GM21423 (cell line): ENCODE results near the gene CRACR2A.

Experiments
- ATAC-seq: cut with Tn5 transposase; IDR thresholded peaks from one replicate; pipeline ENCODE4 v1.9.1; 2021; ENCODE audit warnings: mild to moderate bottlenecking, moderate library complexity; ENCODE audit not compliant: unreplicated experiment

Gene CRACR2A

GRCh38 chr12:3685830-3686229 lies 67.1 kb downstream of the CRACR2A start:
- ATAC-seq: no peak

GRCh38 chr12:3684449-3685051 lies 68.4 kb downstream of the CRACR2A start:
- no peak for ATAC-seq

GRCh38 chr12:3683670-3684069 lies 69.2 kb downstream of the CRACR2A start:
- ATAC-seq: no peak

DNA sequence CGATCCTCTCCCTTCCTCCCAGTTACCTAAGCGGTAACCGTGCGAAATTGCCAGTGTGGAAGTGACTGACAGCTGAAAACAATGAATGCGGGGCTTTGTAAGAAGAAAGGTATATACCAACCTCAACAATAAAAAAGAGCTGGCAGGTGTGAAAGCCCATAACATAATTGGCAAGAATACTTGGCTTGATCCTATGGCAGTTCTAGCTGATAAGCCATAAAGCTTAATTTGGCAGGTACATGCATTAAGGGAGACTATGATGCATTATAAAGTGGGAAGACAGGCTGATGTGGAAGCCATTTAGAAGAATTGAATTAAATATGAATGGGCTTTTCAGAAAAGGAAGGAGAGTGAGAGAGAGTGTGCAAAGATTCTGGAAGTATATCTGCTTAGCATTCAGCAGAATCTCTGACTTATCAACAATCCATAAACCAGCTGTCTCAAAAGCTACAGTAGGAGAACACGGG lies 71.3 kb downstream of the CRACR2A start:
- no peak for ATAC-seq

DNA sequence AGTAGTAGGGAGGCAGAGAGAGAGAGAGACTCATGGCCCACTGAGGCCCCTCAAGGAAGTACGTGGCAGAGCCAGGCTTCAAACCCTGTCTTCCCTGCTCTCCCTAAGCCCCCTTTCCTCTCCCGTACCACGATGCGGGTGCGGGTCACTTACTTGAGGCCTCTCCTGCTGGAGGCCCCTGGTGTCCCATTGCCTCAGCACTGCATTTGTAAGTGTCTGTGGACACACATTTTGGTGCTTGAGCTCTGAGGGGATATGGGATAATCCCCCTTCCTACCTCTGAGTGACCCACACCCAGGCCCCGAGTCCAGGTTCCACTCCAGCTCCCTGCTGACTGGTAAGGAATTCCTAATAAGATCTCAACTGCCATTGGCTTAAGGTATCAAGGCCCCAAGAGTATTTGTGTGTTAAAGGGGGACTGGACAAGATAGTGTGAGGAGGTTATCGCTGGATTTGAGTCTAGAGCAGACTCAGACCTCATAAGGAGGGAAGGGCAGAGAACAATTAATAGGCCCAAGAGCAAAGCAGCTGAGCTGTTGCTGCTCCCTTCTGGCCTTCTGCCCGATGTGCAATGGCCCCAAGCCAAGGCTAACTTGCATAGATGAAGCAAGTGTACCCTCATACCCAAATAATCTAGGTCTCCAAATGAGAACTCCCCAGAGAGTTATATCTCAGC lies 71.9 kb downstream of the CRACR2A start:
- ATAC-seq: no peak

DNA sequence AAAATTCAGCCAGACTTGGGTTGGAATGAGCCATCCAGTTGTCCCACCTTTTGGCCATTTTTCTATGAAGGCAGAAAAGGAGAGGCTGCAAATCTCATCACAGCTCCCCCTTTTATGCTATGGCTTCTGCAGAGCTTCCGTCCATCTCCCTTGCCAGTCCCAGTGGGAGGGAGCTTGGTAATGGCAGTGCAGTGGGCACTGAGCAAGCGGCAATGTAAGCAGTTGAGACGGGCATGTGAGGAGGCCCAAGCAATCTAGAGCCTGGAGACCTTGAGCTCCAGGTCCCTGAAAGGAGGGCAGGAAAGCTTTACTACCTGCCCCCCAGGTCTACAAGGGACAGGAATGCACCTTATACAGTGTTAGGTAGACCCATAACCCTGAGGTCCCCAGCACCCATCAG lies 73.1 kb downstream of the CRACR2A start:
- no peak for ATAC-seq

- ATAC-seq: no peak
Measured at GRCh38 chr12:3677609-3678008, 75.3 kb downstream of the CRACR2A start.

- ATAC-seq: no peak
Measured at GRCh38 chr12:3673981-3674708, 78.8 kb downstream of the CRACR2A start.

DNA sequence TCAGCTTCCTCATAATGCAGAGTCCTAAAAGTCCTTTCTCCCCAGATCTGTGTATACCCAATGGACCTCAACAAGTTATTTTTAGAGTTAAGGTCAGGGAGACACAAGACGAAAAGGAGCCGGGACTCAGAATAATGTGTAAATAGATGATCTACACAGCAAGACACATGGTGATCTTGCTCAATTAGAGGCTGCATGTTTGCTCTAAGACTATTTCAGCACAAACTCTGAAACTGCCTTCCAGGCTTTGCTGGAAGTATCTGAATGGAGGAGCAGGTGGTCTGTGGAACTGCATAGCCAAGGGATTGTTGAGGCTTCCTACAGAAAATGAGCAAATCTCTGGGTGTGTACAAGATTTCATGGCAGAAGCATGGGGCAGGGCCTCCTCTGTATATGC lies 80.8 kb downstream of the CRACR2A start:
- ATAC-seq: no peak

- no peak for ATAC-seq
Measured at GRCh38 chr12:3671330-3672112, 81.4 kb downstream of the CRACR2A start.

DNA sequence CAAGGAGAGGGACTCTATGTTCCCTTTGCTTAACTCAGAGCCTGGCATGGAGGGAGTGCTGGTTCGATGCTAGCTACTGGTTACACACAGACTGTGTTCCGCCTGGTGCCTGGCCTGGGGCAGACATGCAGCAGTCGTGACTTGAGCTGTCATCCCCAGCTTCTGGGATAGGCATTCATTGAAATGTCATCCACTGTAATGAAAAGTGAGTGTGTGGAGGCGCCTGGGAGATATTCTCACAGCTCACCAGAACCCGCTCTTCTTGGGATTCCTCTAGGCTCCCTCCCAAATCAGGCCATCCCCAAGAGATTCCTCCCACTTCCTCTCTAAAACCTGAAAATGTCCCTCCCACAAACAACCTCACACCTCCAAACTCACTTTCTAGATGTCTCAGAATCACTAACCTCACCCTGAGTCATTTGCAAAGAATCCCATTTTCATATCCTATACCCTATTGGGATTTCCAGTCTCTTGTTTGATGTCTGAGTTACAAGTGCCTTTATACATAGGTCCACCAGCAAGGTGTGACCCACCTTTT lies 82.8 kb downstream of the CRACR2A start:
- no peak for ATAC-seq

DNA sequence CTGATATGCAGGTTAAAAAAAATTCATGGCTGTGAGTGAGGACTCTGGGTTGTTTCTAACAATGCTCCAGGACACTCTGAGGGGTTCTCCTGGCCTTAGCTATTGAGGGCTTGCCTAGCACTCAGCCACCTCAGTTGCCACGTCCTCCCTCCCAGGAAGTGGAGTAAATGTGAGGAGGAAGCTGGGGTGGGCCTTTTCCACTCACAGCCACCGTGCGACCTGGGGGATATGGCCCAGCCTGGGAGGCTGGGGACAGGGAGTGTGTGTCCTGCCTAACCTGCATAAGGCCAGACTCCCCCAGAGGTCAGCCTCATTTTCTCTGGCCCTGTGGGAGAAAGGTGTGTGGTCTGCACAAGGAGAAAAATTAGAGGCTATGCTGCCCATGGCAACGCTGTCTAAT lies 83.3 kb downstream of the CRACR2A start:
- no peak for ATAC-seq

GRCh38 chr12:3668479-3669165 lies 84.3 kb downstream of the CRACR2A start:
- no peak for ATAC-seq

- ATAC-seq: no peak
Measured at GRCh38 chr12:3667485-3667884, 85.4 kb downstream of the CRACR2A start.

DNA sequence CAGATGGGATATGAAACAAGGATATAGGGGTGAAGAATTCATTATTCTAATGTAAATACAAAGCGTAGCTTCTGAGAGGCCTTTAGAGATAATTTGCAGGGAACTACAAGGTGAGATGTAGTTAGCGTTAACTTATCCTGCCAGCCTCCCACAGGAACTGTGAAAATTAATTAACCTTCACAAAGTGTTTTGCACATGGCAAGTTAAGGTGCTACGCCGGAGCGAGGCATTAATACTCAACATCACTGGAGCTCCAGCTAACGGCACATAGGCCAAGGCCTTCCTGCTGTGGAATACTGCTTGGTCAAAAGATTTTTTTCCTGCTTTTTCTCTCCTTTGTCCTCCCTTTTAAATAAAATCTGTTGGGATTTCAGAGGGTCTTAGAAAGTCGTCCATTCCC lies 86.5 kb downstream of the CRACR2A start:
- no peak for ATAC-seq

DNA sequence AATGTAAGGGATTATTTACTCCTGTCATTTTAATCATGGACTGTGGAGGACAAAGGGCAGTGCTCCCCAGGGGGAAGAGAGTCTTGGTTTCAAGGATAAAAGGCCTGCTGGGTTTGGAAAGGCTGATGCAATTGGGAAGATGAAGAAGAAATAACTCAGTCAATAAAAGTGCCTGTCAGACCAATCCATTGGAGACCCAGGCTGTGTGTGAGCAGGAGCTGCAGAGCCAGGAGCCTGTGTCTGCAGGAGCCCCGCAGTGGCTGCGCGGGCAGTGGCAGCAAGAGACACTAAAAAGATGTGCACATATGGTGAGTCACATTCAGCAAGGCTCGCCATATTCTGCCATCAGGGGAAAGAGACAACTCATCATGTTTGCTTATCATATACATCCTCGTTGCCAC lies 90.4 kb downstream of the CRACR2A start:
- ATAC-seq: no peak

DNA sequence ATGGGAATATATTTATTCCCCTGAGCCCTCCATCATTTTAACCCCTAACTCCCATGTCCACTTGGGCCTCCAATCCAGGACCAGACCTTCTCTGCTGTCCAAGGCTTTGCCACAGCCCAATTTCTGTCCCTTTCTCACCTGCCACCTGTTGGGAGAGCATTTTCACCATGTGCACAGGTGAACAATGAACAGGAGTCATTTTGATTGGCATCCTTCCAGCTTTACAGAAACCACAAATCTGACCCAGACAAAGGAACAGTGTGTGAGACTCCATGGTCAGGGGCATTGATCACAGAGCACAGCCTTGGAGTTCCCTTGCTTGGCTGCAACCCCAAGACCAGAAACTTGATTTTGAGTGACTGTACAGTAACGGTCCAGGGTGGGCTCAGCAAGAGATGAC lies 91.9 kb downstream of the CRACR2A start:
- no peak for ATAC-seq

- no peak for ATAC-seq
Measured at GRCh38 chr12:3658327-3659163, 94.4 kb downstream of the CRACR2A start.

DNA sequence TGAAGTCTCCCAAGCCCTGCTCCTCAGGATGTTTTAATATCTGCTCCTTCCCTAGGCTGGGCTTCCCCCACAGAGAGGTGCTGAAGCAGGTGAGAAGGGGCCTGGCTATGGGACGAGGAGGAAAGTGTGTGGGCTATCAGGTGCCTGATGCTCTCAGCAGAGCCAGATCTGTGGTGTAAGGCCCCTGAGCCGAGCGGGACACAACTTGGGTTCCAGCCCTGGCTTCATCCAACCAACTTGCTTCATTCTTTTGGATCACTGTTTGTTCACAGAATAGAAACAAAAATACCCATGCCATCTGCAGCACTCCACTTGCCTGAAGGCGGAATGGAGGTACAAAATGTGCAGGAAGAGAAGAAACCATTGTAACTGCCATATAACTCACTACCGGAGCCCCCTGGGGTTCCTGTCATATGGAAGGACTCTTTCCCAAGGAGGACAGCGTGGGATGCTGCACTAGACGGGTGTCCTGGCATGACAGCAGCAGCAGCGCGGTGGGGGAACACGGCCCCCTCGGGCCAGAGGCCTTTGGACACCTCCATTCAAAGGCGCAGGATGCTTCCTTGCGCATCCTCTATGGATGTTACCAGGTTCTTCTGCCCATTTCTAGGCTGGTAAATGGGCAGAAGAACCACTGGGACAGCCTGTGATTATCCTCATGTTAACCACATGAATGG lies 95.8 kb downstream of the CRACR2A start:
- ATAC-seq: no peak
